Hepatocyte (in vitro differentiated cells): ENCODE data around the gene KIAA1217.

Experiments used
- CTCF ChIP-seq: fragments of 200-600 bp; sonication (generic); IDR thresholded peaks from 2 replicates; pipeline ENCODE4 v1.5.1; 2016; ENCODE audit warnings: antibody characterized with exemption, mild to moderate bottlenecking; ENCODE audit not compliant: poor library complexity
- EZH2 ChIP-seq: fragments of 200-600 bp; sonication (generic); IDR thresholded peaks from 2 replicates; pipeline ENCODE4 v1.6.1; 2016; ENCODE audit warnings: antibody characterized with exemption, mild to moderate bottlenecking, borderline replicate concordance
- EZH2phosphoT487 ChIP-seq: fragments of 200-600 bp; sonication (generic); IDR thresholded peaks from one replicate; pipeline ENCODE4 v1.6.1; 2018; ENCODE audit warnings: antibody characterized with exemption, mild to moderate bottlenecking, low read depth, moderate library complexity; ENCODE audit not compliant: unreplicated experiment, severe bottlenecking

DNA sequence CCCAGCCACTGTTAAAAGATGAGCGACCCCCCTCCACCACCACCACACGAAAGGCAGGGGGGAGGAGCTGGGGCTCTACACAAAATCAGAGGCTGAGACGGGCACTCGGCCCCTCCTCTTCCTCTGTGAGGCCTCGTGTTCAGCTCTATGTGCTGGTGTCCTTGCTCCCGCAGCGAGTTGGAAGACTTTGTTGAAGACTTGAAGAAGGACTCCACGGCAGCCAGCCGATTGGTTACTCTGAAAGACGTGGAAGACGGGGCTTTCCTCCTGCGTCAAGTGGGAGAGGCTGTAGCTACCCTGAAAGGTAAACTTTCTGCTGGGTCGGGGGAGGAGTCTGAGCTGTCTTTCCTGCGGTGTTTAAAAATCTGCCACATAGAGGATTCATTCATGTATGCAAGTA is 311.0 kb downstream of the KIAA1217 start:
- TF ChIP-seq EZH2 (no peak), CTCF (no peak), EZH2phosphoT487 (no peak)
